SK-N-SH (cell line): ENCODE measurements around the gene STPG1. TPM values are rescaled to one million over a fixed set of nuclear protein-coding genes. Genes with fewer than 3 reads are reported as not detected.

Experiments
- CTCF ChIA-PET: fragments of 300-600, 350-600 bp; formaldehyde crosslinking; extraction: SDS; loops from one replicate; lab custom pipeline; 2021; lab: Yijun Ruan, JAX
- POLR2A ChIA-PET: fragments of 350-600 bp; sonication (Branson Sonifier 250); formaldehyde crosslinking; extraction: SDS; loops from one replicate; lab custom pipeline; 2020; ENCODE audit warnings: antibody characterized with exemption, inconsistent platforms; lab: Yijun Ruan, JAX
- DNase-seq: peaks from one replicate; pipeline ENCODE4 v3.0.0; 2012
- H2AFZ ChIP-seq: fragments of 200-600 bp; sonication (generic); 2 replicates; pipeline ENCODE4 v1.8.1; 2016; ENCODE audit warnings: antibody characterized with exemption, mild to moderate bottlenecking, low read depth
- H3F3A ChIP-seq: fragments of 200-600 bp; sonication (generic); replicated peaks from 2 replicates; pipeline ENCODE3; 2016; ENCODE audit warnings: antibody characterized with exemption, mild to moderate bottlenecking; ENCODE audit not compliant: insufficient read depth
- H3K27ac ChIP-seq, 2 experiments: fragments of 200-500 bp in 1 of 2; fragments of 200-600 bp in 1 of 2; sonication (Bioruptor generic) in 1 of 2; sonication (generic), shearing (Covaris generic) in 1 of 2; 2 replicates each; pipeline versions ENCODE4 v1.5.1 to v1.6.1; 2014 to 2016; ENCODE audit warnings: low read depth in 2 of 2, inconsistent platforms in 1 of 2, low read length in 1 of 2, mild to moderate bottlenecking in 1 of 2, mixed read lengths in 1 of 2
- H3K27me3 ChIP-seq: fragments of 200-600 bp; sonication (generic), shearing (Covaris generic); 2 replicates; pipeline ENCODE4 v1.6.1; 2016; ENCODE audit warnings: mixed run types; ENCODE audit not compliant: insufficient read depth
- H3K36me3 ChIP-seq, 2 experiments: fragments of 200-500 bp in 1 of 2; fragments of 200-600 bp in 1 of 2; sonication (Bioruptor generic) in 1 of 2; sonication (generic) in 1 of 2; replicated peaks in 1 of 2; 2 replicates each; pipeline versions ENCODE3 to v1.5.1; 2014 to 2016; ENCODE audit warnings: low read length in 1 of 2, mild to moderate bottlenecking in 1 of 2; ENCODE audit not compliant: insufficient read depth in 2 of 2, control insufficient read depth in 1 of 2
- H3K4me1 ChIP-seq, 2 experiments: fragments of 200-500 bp in 1 of 2; fragments of 200-600 bp in 1 of 2; sonication (Bioruptor generic) in 1 of 2; sonication (generic), shearing (Covaris generic) in 1 of 2; 2 replicates each; pipeline versions ENCODE4 v1.5.1 to v1.6.1; 2014 to 2016; ENCODE audit warnings: low read depth in 1 of 2, low read length in 1 of 2, mixed run types in 1 of 2; ENCODE audit not compliant: insufficient read depth in 2 of 2, control insufficient read depth in 1 of 2
- H3K4me2 ChIP-seq: fragments of 200-600 bp; sonication (generic), shearing (Covaris generic); 2 replicates; pipeline ENCODE4 v1.6.1; 2017; ENCODE audit warnings: mixed run types
- H3K4me3 ChIP-seq, 2 experiments: fragments of 200-500 bp in 1 of 2; fragments of 200-600 bp in 1 of 2; sonication (Bioruptor generic) in 1 of 2; sonication (generic), shearing (Covaris generic) in 1 of 2; 2 replicates each; pipeline versions ENCODE4 v1.5.1 to v1.8.1; 2014 to 2016; ENCODE audit warnings: low read depth in 2 of 2, inconsistent platforms in 1 of 2, low read length in 1 of 2, mild to moderate bottlenecking in 1 of 2, mixed read lengths in 1 of 2, moderate library complexity in 1 of 2
- H3K79me2 ChIP-seq: fragments of 200-600 bp; sonication (generic); 2 replicates; pipeline ENCODE4 v1.8.1; 2017; ENCODE audit warnings: mild to moderate bottlenecking; ENCODE audit not compliant: insufficient read depth
- H3K9ac ChIP-seq: fragments of 200-600 bp; sonication (generic); 2 replicates; pipeline ENCODE4 v1.6.1; 2017; ENCODE audit warnings: mixed run types
- H3K9me2 ChIP-seq: fragments of 200-600 bp; sonication (generic); 2 replicates; pipeline ENCODE4 v1.6.1; 2017; ENCODE audit warnings: mixed run types
- H3K9me3 ChIP-seq: fragments of 200-600 bp; sonication (generic); 2 replicates; pipeline ENCODE4 v1.6.1; 2017; ENCODE audit warnings: mixed run types, mild to moderate bottlenecking, moderate library complexity
- H4K20me1 ChIP-seq: fragments of 200-600 bp; sonication (generic); 2 replicates; pipeline ENCODE4 v1.6.1; 2017; ENCODE audit warnings: mild to moderate bottlenecking, mixed run types; ENCODE audit not compliant: insufficient read depth
- CHD2 ChIP-seq: fragments of 150-350 bp; IDR thresholded peaks from 2 replicates; pipeline ENCODE4 v1.6.1; 2018; ENCODE audit warnings: low read length; ENCODE audit not compliant: partially characterized antibody
- ELF1 ChIP-seq: IDR thresholded peaks from 2 replicates; pipeline ENCODE4 v1.4.0; 2012
- FOXJ3 ChIP-seq: sonication (generic); formaldehyde crosslinking; IDR thresholded peaks from 2 replicates; pipeline ENCODE4 v1.5.1; 2020; ENCODE audit warnings: mild to moderate bottlenecking, missing genetic modification reagents
- MXI1 ChIP-seq: IDR thresholded peaks from 2 replicates; pipeline ENCODE4 v1.6.1; 2012; ENCODE audit warnings: mild to moderate bottlenecking, low read depth, low read length, improper control_type of control experiment
- RAD21 ChIP-seq: IDR thresholded peaks from 2 replicates; pipeline ENCODE4 v1.6.1; 2012; ENCODE audit warnings: mild to moderate bottlenecking, low read length
- REST ChIP-seq: IDR thresholded peaks from 2 replicates; pipeline ENCODE4 v1.6.1; 2012; ENCODE audit warnings: mild to moderate bottlenecking, low read depth, low read length, moderate library complexity
- TAF1 ChIP-seq: IDR thresholded peaks from 2 replicates; pipeline ENCODE4 v1.6.1; 2012; ENCODE audit warnings: low read depth, mild to moderate bottlenecking, low read length, moderate library complexity, borderline replicate concordance
- TEAD4 ChIP-seq: IDR thresholded peaks from 2 replicates; pipeline ENCODE4 v1.4.0; 2012; ENCODE audit warnings: mild to moderate bottlenecking, borderline replicate concordance; ENCODE audit not compliant: insufficient read depth
- YY1 ChIP-seq: IDR thresholded peaks from 2 replicates; pipeline ENCODE4 v1.4.0; 2012; ENCODE audit warnings: low read depth, mild to moderate bottlenecking
- ZBTB33 ChIP-seq: IDR thresholded peaks from 2 replicates; pipeline ENCODE4 v1.4.0; 2012; ENCODE audit warnings: low read depth, borderline replicate concordance
- WGBS: methylation state at CpG from one replicate; pipeline ENCODE4 v1.1.6; 2017; ENCODE audit warnings: low lambda C conversion rate; 5-methylcytosine and 5-hydroxymethylcytosine counted together
- polyA plus RNA-seq, 3 experiments: library from polyadenylated mRNA; depleted of rRNA; stranded (reverse); fragments of >200 nt; gene quantifications; 2 replicates each; pipeline ENCODE4 v1.2.3, GENCODE V29; 2012

Gene STPG1
- polyA plus RNA-seq, 1 of the 3 experiments (the other 2 are of a cell fraction): 8.7 TPM

- Histone ChIP-seq H3K4me3 (no peak overlapping the region), H4K20me1 (no peaks in the 10 kb centered on the region), H3K27ac (no peak overlapping the region), H3K9me2 (no peaks in the 10 kb centered on the region), H2AFZ (no peak overlapping the region), H3K9me3 (no peaks in the 10 kb centered on the region), H3K36me3 (peaks cover 0 to 6% of the 10 kb centered on the region in 2 experiments), H3K27me3 (no peaks in the 10 kb centered on the region), H3K4me2 (no peak overlapping the region), H3K4me1 (peaks cover 11 to 13% of the 10 kb centered on the region in 2 experiments), H3K79me2 (no peaks in the 10 kb centered on the region), H3K9ac (no peak overlapping the region), H3F3A (peaks cover 13% of the 10 kb centered on the region)
- WGBS: 98% methylated on average over 10 of the region's 10 CpGs
- ChIA-PET POLR2A (no interaction called here), CTCF (interaction anchor here (1.0 to 3.2 kb wide), 3 partner anchors 12 to 159 kb away, joined by 3 to 17 read pairs (median 7); no protein-coding TSS in a partner anchor)
- DNase-seq: no peak
- TF ChIP-seq YY1: no peak
- no peak for TF ChIP-seq ZBTB33
- TF ChIP-seq, all 33 proteins: peak for 0
These were observed 52.9 kb downstream of the STPG1 start for GRCh38 chr1:24360681-24361080.

- no peak overlapping the region for H3K4me2 ChIP-seq
- H3K36me3 ChIP-seq: peaks cover 0 to 6% of the 10 kb centered on the region in 2 experiments
- TF ChIP-seq CHD2: no peak
- no peak for TF ChIP-seq MXI1
- no peak for TF ChIP-seq FOXJ3 (CRISPR knock-in tag)
- TF ChIP-seq ELF1: no peak
- no peak for TF ChIP-seq TAF1
- no peak for TF ChIP-seq REST
- TF ChIP-seq RAD21: no peak
- no peak for TF ChIP-seq TEAD4
- TF ChIP-seq, all 33 proteins: peak for 0
- H3F3A ChIP-seq: no peaks in the 10 kb centered on the region
- DNase-seq: no peak
- H3K27ac ChIP-seq: no peak overlapping the region
- no peaks in the 10 kb centered on the region for H3K4me1 ChIP-seq
- WGBS: 86% methylated on average over 6 of the region's 7 CpGs
- H4K20me1 ChIP-seq: no peaks in the 10 kb centered on the region
- H3K79me2 ChIP-seq: no peaks in the 10 kb centered on the region
- no peaks in the 10 kb centered on the region for H3K9me3 ChIP-seq
- H3K4me3 ChIP-seq: no peak overlapping the region
- H3K9ac ChIP-seq: no peak overlapping the region
- no peak overlapping the region for H2AFZ ChIP-seq
- H3K9me2 ChIP-seq: no peaks in the 10 kb centered on the region
- POLR2A ChIA-PET: no interaction called here
- CTCF ChIA-PET: interaction anchor here (0.8 kb wide), 1 partner anchor 23 kb away, joined by 3 read pairs; no protein-coding TSS in a partner anchor
- H3K27me3 ChIP-seq: no peaks in the 10 kb centered on the region
These were observed 56.5 kb downstream of the STPG1 start for GRCh38 chr1:24357038-24357437.
